Trophoblast cell (in vitro differentiated cells and primary cell): ENCODE results near the gene POLQ.

Experiments
- DNase-seq, 2 donors: peaks; one replicate each; pipeline ENCODE4 v3.0.0-alpha.2; 2016
- H2AFZ ChIP-seq: 2 replicates; pipeline ENCODE4 v1.6.1; 2013; ENCODE audit warnings: low read length, moderate library complexity, mild to moderate bottlenecking; ENCODE audit not compliant: insufficient read depth, poor library complexity
- H2AK5ac ChIP-seq: 2 replicates; pipeline ENCODE4 v1.6.1; 2013; ENCODE audit warnings: mild to moderate bottlenecking, low read length
- H2BK120ac ChIP-seq: 2 replicates; pipeline ENCODE4 v1.6.1; 2013; ENCODE audit warnings: low read length, mild to moderate bottlenecking, moderate library complexity; ENCODE audit not compliant: insufficient read depth, poor library complexity
- H2BK12ac ChIP-seq: 2 replicates; pipeline ENCODE4 v1.6.1; 2013; ENCODE audit warnings: mild to moderate bottlenecking, low read length, moderate library complexity
- H2BK5ac ChIP-seq: 2 replicates; pipeline ENCODE4 v1.6.1; 2013; ENCODE audit warnings: low read length, low read depth, moderate library complexity, mild to moderate bottlenecking; ENCODE audit not compliant: poor library complexity
- H3K14ac ChIP-seq: 2 replicates; pipeline ENCODE4 v1.6.1; 2013; ENCODE audit warnings: mild to moderate bottlenecking, low read length
- H3K18ac ChIP-seq: 2 replicates; pipeline ENCODE4 v1.6.1; 2013; ENCODE audit warnings: mild to moderate bottlenecking, low read length
- H3K23ac ChIP-seq: 2 replicates; pipeline ENCODE4 v1.6.1; 2013; ENCODE audit warnings: low read length
- H3K27ac ChIP-seq: 2 replicates; pipeline ENCODE4 v1.5.1; 2013; ENCODE audit warnings: low read depth, mild to moderate bottlenecking, inconsistent platforms, low read length, moderate library complexity
- H3K27me3 ChIP-seq: 2 replicates; pipeline ENCODE4 v1.6.1; 2013; ENCODE audit warnings: inconsistent platforms, mild to moderate bottlenecking, low read length, moderate library complexity; ENCODE audit not compliant: insufficient read depth
- H3K36me3 ChIP-seq, 2 experiments: 1 replicate in 1 of 2; 2 replicates in 1 of 2; pipeline ENCODE4 v1.6.1; 2013; ENCODE audit warnings: low read length in 2 of 2, mild to moderate bottlenecking in 2 of 2, moderate library complexity in 1 of 2; ENCODE audit not compliant: insufficient read depth in 2 of 2, control insufficient read depth in 1 of 2
- H3K4ac ChIP-seq: 2 replicates; pipeline ENCODE4 v1.6.1; 2013; ENCODE audit warnings: low read depth, mild to moderate bottlenecking, low read length, moderate library complexity
- H3K4me1 ChIP-seq, 2 experiments: 1 replicate in 1 of 2; 2 replicates in 1 of 2; pipeline ENCODE4 v1.6.1; 2013; ENCODE audit warnings: low read length in 2 of 2, mild to moderate bottlenecking in 2 of 2, moderate library complexity in 1 of 2; ENCODE audit not compliant: insufficient read depth in 2 of 2, control insufficient read depth in 1 of 2
- H3K4me2 ChIP-seq: 2 replicates; pipeline ENCODE4 v1.6.1; 2013; ENCODE audit warnings: inconsistent platforms, mild to moderate bottlenecking, low read length, moderate library complexity
- H3K4me3 ChIP-seq: 2 replicates; pipeline ENCODE4 v1.5.1; 2013; ENCODE audit warnings: mild to moderate bottlenecking, low read depth, low read length, inconsistent platforms
- H3K79me1 ChIP-seq: one replicate; pipeline ENCODE4 v1.6.1; 2013; ENCODE audit warnings: low read length
- H3K79me2 ChIP-seq: 2 replicates; pipeline ENCODE4 v1.6.1; 2013; ENCODE audit warnings: low read length, mild to moderate bottlenecking; ENCODE audit not compliant: control insufficient read depth, insufficient read depth, poor library complexity
- H3K9ac ChIP-seq: 2 replicates; pipeline ENCODE4 v1.6.1; 2013; ENCODE audit warnings: mild to moderate bottlenecking, low read length
- H3K9me3 ChIP-seq: 2 replicates; pipeline ENCODE4 v1.6.1; 2013; ENCODE audit warnings: low read depth, mild to moderate bottlenecking, control low read depth, inconsistent platforms, low read length; ENCODE audit not compliant: insufficient read depth
- H4K12ac ChIP-seq: 2 replicates; pipeline ENCODE4 v1.6.1; 2013; ENCODE audit warnings: low read depth, mild to moderate bottlenecking, low read length, moderate library complexity
- H4K8ac ChIP-seq: 2 replicates; pipeline ENCODE4 v1.6.1; 2013; ENCODE audit warnings: low read depth, mild to moderate bottlenecking, low read length, moderate library complexity
- H4K91ac ChIP-seq: one replicate; pipeline ENCODE4 v1.6.1; 2013; ENCODE audit warnings: low read depth, mild to moderate bottlenecking, low read length, moderate library complexity
- WGBS: extraction: QIAGEN DNeasy Blood & Tissue Kit; methylation state at CpG from one replicate; pipeline ENCODE4 v1.1.7; 2013; ENCODE audit warnings: missing lambda C conversion rate; ENCODE audit not compliant: insufficient read length, insufficient coverage; ENCODE audit errors: extremely low coverage; 5-methylcytosine and 5-hydroxymethylcytosine counted together

The POLQ gene

DNA sequence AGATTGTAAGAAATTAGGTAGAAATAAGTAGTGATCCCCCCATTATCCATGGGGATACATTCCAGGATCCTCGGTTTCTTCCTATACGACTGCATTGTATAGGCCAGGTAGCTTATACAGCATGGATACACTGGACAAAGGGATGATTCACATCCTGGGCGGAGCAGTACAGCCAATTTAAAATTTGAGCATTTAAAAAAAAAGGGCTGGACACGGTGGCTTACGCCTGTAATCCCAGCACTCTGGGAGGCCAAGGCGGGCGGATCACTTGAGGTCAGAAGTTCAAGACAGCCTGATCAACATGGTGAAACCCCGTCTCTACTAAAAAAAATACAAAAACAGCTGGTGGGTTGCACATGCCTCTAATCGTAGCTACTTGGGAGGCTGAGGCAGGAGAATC, 21.0 kb upstream of the POLQ start:
- no peak overlapping the region for H3K18ac ChIP-seq
- no CpG with 5 or more reads among the region's 9 CpGs for WGBS

DNA sequence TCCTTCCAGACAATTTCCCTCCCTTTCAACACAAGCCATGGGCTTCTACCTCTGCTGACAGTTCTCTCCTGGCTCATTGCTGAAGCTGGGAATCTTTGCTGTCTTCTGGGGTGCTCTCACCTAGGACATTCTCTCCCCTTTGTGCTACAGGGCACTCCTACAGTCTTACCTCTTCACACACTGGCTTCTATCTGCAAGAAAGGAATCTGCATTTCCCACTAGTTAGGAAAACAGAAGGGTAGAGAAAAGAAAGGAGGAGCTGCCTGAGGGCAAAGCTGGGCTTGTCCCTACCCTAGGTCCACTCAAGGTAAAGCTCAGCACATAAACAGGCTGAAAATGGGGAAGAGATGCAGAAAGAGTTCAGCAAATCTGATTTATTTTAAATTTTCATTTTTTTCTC, 16.4 kb upstream of the POLQ start:
- Histone ChIP-seq H2BK120ac (no peak overlapping the region), H4K91ac (no peak overlapping the region), H2AK5ac (no peak overlapping the region), H2BK5ac (no peak overlapping the region), H2AFZ (no peak overlapping the region), H3K27me3 (no peaks in the 10 kb centered on the region), H3K9me3 (no peaks in the 10 kb centered on the region), H3K4me2 (no peak overlapping the region), H3K23ac (no peak overlapping the region), H3K27ac (no peak overlapping the region), H3K4ac (no peak overlapping the region), H3K14ac (peak overlapping the region; percentile 37), H3K18ac (no peak overlapping the region), H3K79me2 (no peaks in the 10 kb centered on the region), H3K79me1 (no peaks in the 10 kb centered on the region), H3K36me3 (no peaks in the 10 kb centered on the region), H4K12ac (no peak overlapping the region), H3K4me3 (no peak overlapping the region), H2BK12ac (peak overlapping the region; percentile 66), H3K9ac (no peak overlapping the region), H3K4me1 (no peaks in the 10 kb centered on the region), H4K8ac (peak overlapping the region; percentile 56)
- DNase-seq, result peak in 1 of 2 donors; percentile 12

More for the DNA sequence above, 21.0 kb upstream of the POLQ start:
- H3K9me3 ChIP-seq, result no peaks in the 10 kb centered on the region
- H3K4me1 ChIP-seq, result no peaks in the 10 kb centered on the region
- DNase-seq, result no peak
- no peaks in the 10 kb centered on the region for H3K27me3 ChIP-seq
- H3K27ac ChIP-seq, result no peak overlapping the region
- H3K4me3 ChIP-seq, result no peak overlapping the region
- H3K79me2 ChIP-seq, result no peaks in the 10 kb centered on the region
- no peak overlapping the region for H2BK120ac ChIP-seq
- H4K91ac ChIP-seq, result no peak overlapping the region
- no peak overlapping the region for H2AFZ ChIP-seq
- H3K4me2 ChIP-seq, result no peak overlapping the region
- no peak overlapping the region for H2BK12ac ChIP-seq
- H3K14ac ChIP-seq, result no peak overlapping the region
- no peaks in the 10 kb centered on the region for H3K79me1 ChIP-seq
- H3K9ac ChIP-seq, result no peak overlapping the region
- H4K12ac ChIP-seq, result no peak overlapping the region
- no peak overlapping the region for H4K8ac ChIP-seq
- no peaks in the 10 kb centered on the region for H3K36me3 ChIP-seq
- no peak overlapping the region for H3K4ac ChIP-seq
- no peak overlapping the region for H2BK5ac ChIP-seq
- H3K23ac ChIP-seq, result no peak overlapping the region
- no peak overlapping the region for H2AK5ac ChIP-seq

DNA sequence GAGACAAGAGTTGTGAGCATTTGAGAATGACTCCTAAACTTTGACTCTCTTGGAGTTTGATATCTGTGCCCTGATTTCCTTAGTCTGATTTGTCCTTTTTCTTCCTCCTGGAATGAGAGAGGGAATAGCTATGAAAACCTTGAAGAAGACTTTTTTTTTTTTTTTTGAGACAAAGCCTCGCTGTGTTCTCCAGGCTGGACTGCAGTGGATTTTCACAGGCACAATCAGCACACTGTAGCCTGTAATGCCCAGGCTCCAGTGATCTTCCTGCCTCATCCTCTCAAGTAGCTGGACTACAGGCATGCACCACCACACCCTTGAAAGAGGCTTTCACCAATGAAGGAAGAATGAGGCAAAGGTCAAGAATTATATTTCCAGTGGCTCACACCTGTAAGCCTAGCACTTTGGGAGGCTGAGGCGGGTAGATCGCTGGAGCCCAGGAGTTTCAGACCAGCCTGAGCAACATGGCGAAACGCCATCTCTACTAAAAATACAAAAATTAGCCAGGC, 11.7 kb upstream of the POLQ start:
- no peaks in the 10 kb centered on the region for H3K4me1 ChIP-seq
- H3K14ac ChIP-seq, result no peak overlapping the region
- no peak overlapping the region for H2BK5ac ChIP-seq
- no CpG with 5 or more reads among the region's 5 CpGs for WGBS
- no peak overlapping the region for H4K12ac ChIP-seq
- H2BK120ac ChIP-seq, result no peak overlapping the region
- H3K4ac ChIP-seq, result no peak overlapping the region
- H3K79me2 ChIP-seq, result no peaks in the 10 kb centered on the region
- H4K91ac ChIP-seq, result no peak overlapping the region
- H3K4me3 ChIP-seq, result no peak overlapping the region
- H3K4me2 ChIP-seq, result no peak overlapping the region
- H3K23ac ChIP-seq, result no peak overlapping the region
- H3K18ac ChIP-seq, result no peak overlapping the region
- H2AFZ ChIP-seq, result no peak overlapping the region
- no peaks in the 10 kb centered on the region for H3K27me3 ChIP-seq
- no peak overlapping the region for H4K8ac ChIP-seq
- no peaks in the 10 kb centered on the region for H3K9me3 ChIP-seq
- H2AK5ac ChIP-seq, result no peak overlapping the region
- no peak overlapping the region for H2BK12ac ChIP-seq
- H3K79me1 ChIP-seq, result no peaks in the 10 kb centered on the region
- no peak overlapping the region for H3K9ac ChIP-seq
- no peak overlapping the region for H3K27ac ChIP-seq
- peak in 1 of 2 donors; percentile 39 for DNase-seq
- H3K36me3 ChIP-seq, result no peaks in the 10 kb centered on the region

DNA sequence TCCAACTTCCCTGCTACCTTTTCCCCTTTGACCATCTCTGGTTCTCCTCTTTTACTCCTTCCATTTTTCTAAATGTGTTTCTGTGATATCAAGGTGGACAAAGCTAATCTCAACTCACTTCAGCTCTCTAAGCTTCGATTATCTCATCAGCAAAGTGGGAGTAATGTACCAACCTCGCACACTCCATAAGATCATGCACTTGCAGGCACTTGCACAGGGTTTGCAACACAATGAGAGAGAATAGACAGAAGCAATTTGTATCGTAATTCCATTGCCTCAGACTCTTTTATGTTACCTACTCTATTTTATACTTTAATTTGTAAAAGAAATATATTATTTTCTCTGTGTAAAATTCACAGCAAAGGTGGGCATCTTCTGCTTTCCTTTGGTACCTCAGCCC, 7.0 kb upstream of the POLQ start:
- Histone ChIP-seq H3K36me3 (no peaks in the 10 kb centered on the region), H2AK5ac (no peak overlapping the region), H3K27ac (no peak overlapping the region), H3K4me1 (no peaks in the 10 kb centered on the region), H3K79me1 (no peaks in the 10 kb centered on the region), H2BK5ac (no peak overlapping the region), H3K18ac (no peak overlapping the region), H4K12ac (no peak overlapping the region), H3K4me2 (no peak overlapping the region), H3K4me3 (no peak overlapping the region), H3K23ac (no peak overlapping the region), H2AFZ (no peak overlapping the region), H3K9me3 (no peaks in the 10 kb centered on the region), H4K8ac (no peak overlapping the region), H3K79me2 (no peaks in the 10 kb centered on the region), H2BK12ac (no peak overlapping the region), H3K27me3 (no peaks in the 10 kb centered on the region), H3K9ac (no peak overlapping the region), H4K91ac (no peak overlapping the region), H2BK120ac (no peak overlapping the region), H3K14ac (no peak overlapping the region), H3K4ac (no peak overlapping the region)
- WGBS, result no CpG with 5 or more reads among the region's 3 CpGs
- no peak for DNase-seq
